ENCODE data around the gene GCLM.
"Not testable (repeated sequence)": the region's sequence is repeated elsewhere in the genome, so short reads cannot be mapped to it uniquely, and the experiment has no call there.

The GCLM gene

GRCh38 chr1:93888900-93889299, 20.3 kb downstream of the GCLM start:
- no peak for DNase-seq (ENCODE audit: low spot score)

- no peak for DNase-seq (ENCODE audit: low spot score)
These were observed 27.0 kb downstream of the GCLM start for GRCh38 chr1:93882269-93882668.

- DNase-seq (ENCODE audit: low spot score): no peak
These were observed 28.5 kb downstream of the GCLM start for GRCh38 chr1:93880731-93881130.

GRCh38 chr1:93878889-93879586, 30.2 kb downstream of the GCLM start, which contains the start of gene DNTTIP2:
TSS of gene DNTTIP2 (minus strand) at chr1:93879206. CDS start at chr1:93879148, 58 bp downstream.
- peak; percentile 95 for DNase-seq (ENCODE audit: low spot score)

- peak; percentile 36 for DNase-seq (ENCODE audit: low spot score)
These were observed 30.7 kb downstream of the GCLM start for GRCh38 chr1:93878501-93878888.

- DNase-seq (ENCODE audit: low spot score): no peak
These were observed 31.7 kb downstream of the GCLM start for GRCh38 chr1:93877529-93877928.

- DNase-seq (ENCODE audit: low spot score): no peak
These were observed 33.0 kb downstream of the GCLM start for GRCh38 chr1:93876244-93876643.

- peak; percentile 20 for DNase-seq (ENCODE audit: low spot score)
These were observed 35.1 kb downstream of the GCLM start for GRCh38 chr1:93874025-93874651.

- no peak for DNase-seq (ENCODE audit: low spot score)
These were observed 37.9 kb downstream of the GCLM start for GRCh38 chr1:93871366-93871765.

- DNase-seq (ENCODE audit: low spot score): no peak
These were observed 39.6 kb downstream of the GCLM start for GRCh38 chr1:93869653-93870052.

- not testable (repeated sequence) for DNase-seq (ENCODE audit: low spot score)
These were observed 40.7 kb downstream of the GCLM start for GRCh38 chr1:93868492-93868891.

- DNase-seq (ENCODE audit: low spot score): no peak
These were observed 44.0 kb downstream of the GCLM start for GRCh38 chr1:93865253-93865652.

GRCh38 chr1:93864175-93864574, 45.1 kb downstream of the GCLM start:
- no peak for DNase-seq (ENCODE audit: low spot score)

GRCh38 chr1:93857653-93858052, 51.6 kb downstream of the GCLM start:
- DNase-seq (ENCODE audit: low spot score): not testable (repeated sequence)

GRCh38 chr1:93855983-93856382, 53.2 kb downstream of the GCLM start:
- DNase-seq (ENCODE audit: low spot score): not testable (repeated sequence)

- no peak for DNase-seq (ENCODE audit: low spot score)
These were observed 55.3 kb downstream of the GCLM start for GRCh38 chr1:93853940-93854339.

GRCh38 chr1:93851878-93852277, 57.4 kb downstream of the GCLM start:
- DNase-seq (ENCODE audit: low spot score): no peak

- no peak for DNase-seq (ENCODE audit: low spot score)
These were observed 57.9 kb downstream of the GCLM start for GRCh38 chr1:93851327-93851712.

GRCh38 chr1:93850687-93851326, 58.4 kb downstream of the GCLM start:
- DNase-seq (ENCODE audit: low spot score): peak; percentile 9

- DNase-seq (ENCODE audit: low spot score): no peak
These were observed 60.8 kb downstream of the GCLM start for GRCh38 chr1:93848350-93848883.

- peak; percentile 76 for DNase-seq (ENCODE audit: low spot score)
These were observed 61.4 kb downstream of the GCLM start for GRCh38 chr1:93847811-93848288.

GRCh38 chr1:93846992-93847810, 62.0 kb downstream of the GCLM start:
- peak; percentile 86 for DNase-seq (ENCODE audit: low spot score)
